ENCODE data around the gene KRT39.

DNA sequence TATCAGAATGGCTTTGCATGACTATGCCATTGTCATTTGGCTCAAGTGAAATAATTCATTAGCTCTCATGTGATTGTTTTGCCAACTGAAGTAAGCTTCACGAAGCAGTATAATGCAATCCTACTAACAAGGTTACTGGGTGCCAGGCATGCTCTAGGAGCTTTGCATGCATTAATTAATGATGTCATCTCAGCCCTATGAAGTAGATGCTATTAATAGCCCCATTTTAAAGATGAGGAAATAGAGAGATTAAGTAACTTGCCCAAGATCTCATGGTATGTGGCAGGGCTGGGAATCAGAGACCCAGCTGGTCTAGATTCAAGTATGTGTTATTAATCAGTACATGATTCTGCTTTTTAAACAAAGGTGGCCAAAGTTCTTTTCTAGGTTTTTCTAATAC is 14.1 kb downstream of the KRT39 start:
- TF ChIP-seq CTCF (IDR thresholded peaks at IDR 0.05; ENCODE audit: poor library complexity), result no peak
- no peak for TF ChIP-seq EZH2 (IDR thresholded peaks at IDR 0.05; ENCODE audit: borderline replicate concordance)
- no peak for TF ChIP-seq EZH2phosphoT487 (IDR thresholded peaks at IDR 0.05; ENCODE audit: low read depth, severe bottlenecking, unreplicated experiment)
